AG10803 (cell line): ENCODE results near the gene TULP1.

Experiments
- DNase-seq: peaks from one replicate; pipeline ENCODE4 v3.0.0; 2010; ENCODE audit warnings: low read depth
- H3K4me3 ChIP-seq: 2 replicates; pipeline ENCODE4 v1.5.1; 2011; ENCODE audit warnings: mild to moderate bottlenecking, low read length, control low read depth
- CTCF ChIP-seq: conservative IDR thresholded peaks from 2 replicates; pipeline ENCODE4 v1.5.1; 2011; ENCODE audit warnings: mild to moderate bottlenecking, low read length, control low read depth, inconsistent platforms

TULP1 gene

GRCh38 chr6:35487658-35488516 lies 24.8 kb downstream of the TULP1 start:
- H3K4me3 ChIP-seq = no peak overlapping the region
- peak; percentile 69 for DNase-seq
- TF ChIP-seq CTCF = no peak

GRCh38 chr6:35486005-35486925 lies 26.4 kb downstream of the TULP1 start:
- H3K4me3 ChIP-seq = no peak overlapping the region
- TF ChIP-seq CTCF = no peak
- DNase-seq = no peak

GRCh38 chr6:35485402-35485877 lies 27.3 kb downstream of the TULP1 start:
- H3K4me3 ChIP-seq = no peak overlapping the region
- TF ChIP-seq CTCF = no peak
- peak; percentile 64 for DNase-seq

- no peak for TF ChIP-seq CTCF
- DNase-seq = peak; percentile 20
- no peak overlapping the region for H3K4me3 ChIP-seq
Measured at GRCh38 chr6:35484921-35485392, 27.7 kb downstream of the TULP1 start.

GRCh38 chr6:35483893-35484645 lies 28.6 kb downstream of the TULP1 start:
- no peak overlapping the region for H3K4me3 ChIP-seq
- DNase-seq = no peak
- no peak for TF ChIP-seq CTCF

GRCh38 chr6:35483490-35483889 lies 29.2 kb downstream of the TULP1 start:
- TF ChIP-seq CTCF = no peak
- H3K4me3 ChIP-seq = no peak overlapping the region
- DNase-seq = no peak
